ENCODE results near the gene TAF6. TPM values are rescaled to one million over a fixed set of nuclear protein-coding genes. Genes with fewer than 3 reads are reported as not detected.
A peak's percentile ranks its signal among the peaks of the same experiment; 100 is the strongest.

TAF6 gene
- total RNA-seq, 2 experiments from 2014 or later, result 48.6 to 55.3 TPM

GRCh38 chr7:100158229-100159098 is 39.3 kb upstream of the TAF6 start, which contains the start of gene TRAPPC14:
Gene TRAPPC14 (minus strand): TSS chr7:100158723. CDS start chr7:100158499, 224 bp downstream.
- H3K9me3 Mint-ChIP-seq, result no peaks in the 10 kb centered on the region
- TF ChIP-seq CTCF (IDR thresholded peaks at IDR 0.05), result no peak
- ATAC-seq, result peak; percentile 74
- peak within 1 kb of the TSS; percentile 67 for H3K4me3 Mint-ChIP-seq
- peaks cover 41% of the 10 kb centered on the region for H3K4me1 Mint-ChIP-seq (ENCODE audit: low read depth)
- no peaks in the 10 kb centered on the region for H3K27me3 Mint-ChIP-seq
- intact Hi-C loops (cut with micrococcal nuclease), result no loop called here
- peak within 1 kb of the TSS; percentile 89 for H3K27ac Mint-ChIP-seq
- DNase-seq, result peak; percentile 96
- ChIA-PET CTCF (interaction anchor here (0.7 to 2.4 kb wide), 6 partner anchors 7 to 32 kb away, joined by 3 to 9 read pairs (median 5); no protein-coding TSS in a partner anchor), POLR2A (interaction anchor here (0.6 to 1.8 kb wide), 7 partner anchors 9 to 33 kb away, joined by 3 to 11 read pairs (median 3); partner anchors contain the start of genes GAL3ST4 and LAMTOR4)
- peaks cover 14% of the 10 kb centered on the region for H3K36me3 Mint-ChIP-seq (ENCODE audit: low read depth)

DNA sequence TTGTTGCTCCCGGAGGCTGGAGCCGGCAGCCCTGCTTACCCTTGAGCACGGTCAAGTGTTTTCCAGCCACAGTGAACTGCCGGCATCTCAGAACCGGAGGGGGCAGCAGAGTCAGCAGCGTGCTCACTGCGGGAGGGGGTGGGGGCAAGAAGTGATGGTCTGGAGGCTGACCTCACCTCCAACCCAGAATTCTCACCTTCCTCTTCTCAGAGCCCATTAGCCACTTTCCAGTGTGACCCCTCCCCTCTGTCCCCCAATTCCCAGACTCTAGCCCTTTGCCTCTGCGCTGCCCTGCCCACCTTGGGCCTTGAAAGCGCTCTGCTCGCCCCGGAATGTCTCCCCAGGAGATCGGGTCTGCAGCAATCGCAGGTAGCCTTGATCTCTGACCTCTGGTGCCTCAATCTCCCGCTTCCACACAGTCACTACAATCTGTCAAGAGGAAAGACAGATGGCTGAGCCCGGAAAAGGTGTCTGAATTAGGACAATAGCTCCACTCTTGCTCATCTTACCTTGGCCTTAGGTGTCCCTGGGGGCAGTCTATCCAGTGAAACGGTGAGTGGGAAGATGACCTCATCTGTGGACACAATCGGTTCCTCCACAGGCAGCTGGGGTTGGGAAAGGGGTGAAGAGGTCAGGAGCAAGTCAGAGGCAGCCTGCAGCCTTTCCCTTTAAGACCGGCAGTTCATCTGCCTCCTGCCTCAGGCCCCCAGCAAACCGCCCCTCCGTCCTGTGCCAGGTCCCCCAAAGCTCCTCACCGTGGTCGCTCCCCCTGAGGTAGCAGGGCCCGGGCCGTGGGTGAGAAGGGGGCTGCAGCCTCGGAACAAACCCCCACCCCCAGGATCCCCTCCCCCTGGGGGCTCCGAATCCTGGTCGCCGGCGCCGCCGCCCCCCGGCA is 38.4 kb upstream of the TAF6 start:
- ATAC-seq (no peak), DNase-seq (no peak)
- POLR2A ChIA-PET, result interaction anchor here (0.6 to 1.8 kb wide), 9 partner anchors 8 to 57 kb away, joined by 3 to 11 read pairs (median 3); partner anchors contain the start of genes GAL3ST4, GPC2, LAMTOR4 and MCM7
- H3K9me3 Mint-ChIP-seq, result no peaks in the 10 kb centered on the region
- CTCF ChIA-PET, result interaction anchor here (0.7 to 2.4 kb wide), 7 partner anchors 8 to 61 kb away, joined by 3 to 9 read pairs (median 4); no protein-coding TSS in a partner anchor
- H3K4me3 Mint-ChIP-seq, result peak overlapping the region; percentile 67
- peak overlapping the region; percentile 89 for H3K27ac Mint-ChIP-seq
- intact Hi-C loops (cut with micrococcal nuclease), result no loop called here
- H3K4me1 Mint-ChIP-seq (ENCODE audit: low read depth), result peaks cover 35% of the 10 kb centered on the region
- H3K36me3 Mint-ChIP-seq (ENCODE audit: low read depth), result peaks cover 19% of the 10 kb centered on the region
- no peak for TF ChIP-seq CTCF (IDR thresholded peaks at IDR 0.05)
- no peaks in the 10 kb centered on the region for H3K27me3 Mint-ChIP-seq

GRCh38 chr7:100157069-100157333 is 37.8 kb upstream of the TAF6 start:
- H3K36me3 Mint-ChIP-seq (ENCODE audit: low read depth), result peaks cover 23% of the 10 kb centered on the region

More at GRCh38 chr7:100157069-100157333, 37.8 kb upstream of the TAF6 start:
- Mint-ChIP-seq H3K9me3 (no peaks in the 10 kb centered on the region), H3K27me3 (no peaks in the 10 kb centered on the region), H3K4me1 (ENCODE audit: low read depth) (peaks cover 39% of the 10 kb centered on the region), H3K4me3 (peak overlapping the region; percentile 67), H3K27ac (peak overlapping the region; percentile 89)
- CTCF ChIA-PET, result interaction anchor here (0.8 to 2.4 kb wide), 7 partner anchors 9 to 61 kb away, joined by 3 to 9 read pairs (median 4); no protein-coding TSS in a partner anchor
- ATAC-seq, result no peak
- DNase-seq, result no peak
- intact Hi-C loops (cut with micrococcal nuclease), result no loop called here
- POLR2A ChIA-PET, result interaction anchor here (0.9 to 1.8 kb wide), 7 partner anchors 8 to 56 kb away, joined by 3 to 11 read pairs (median 4); partner anchors contain the start of genes GAL3ST4, GPC2, LAMTOR4 and MCM7
- TF ChIP-seq CTCF (IDR thresholded peaks at IDR 0.05), result no peak
